Epithelial cell of prostate (primary cell): ENCODE measurements around the gene DIS3L2.
A peak's percentile ranks its signal among the peaks of the same experiment; 100 is the strongest.

Source experiments
- DNase-seq: peaks from one replicate; pipeline ENCODE4 v3.0.0-alpha.2; 2011; ENCODE audit warnings: low read depth, low spot score
- H3K27ac ChIP-seq: fragments of 450-650 bp; 2 replicates; pipeline ENCODE4 v1.5.1; 2017; ENCODE audit warnings: mild to moderate bottlenecking

DIS3L2 gene

GRCh38 chr2:232240906-232241305, 279.4 kb downstream of the DIS3L2 start:
- peak overlapping the region; percentile 59 for H3K27ac ChIP-seq
- DNase-seq: no peak

- no peak overlapping the region for H3K27ac ChIP-seq
- no peak for DNase-seq
These were observed 280.8 kb downstream of the DIS3L2 start for GRCh38 chr2:232242316-232242715.

GRCh38 chr2:232245111-232245510, 283.6 kb downstream of the DIS3L2 start:
- no peak for DNase-seq
- H3K27ac ChIP-seq: no peak overlapping the region

GRCh38 chr2:232246245-232246644, 284.7 kb downstream of the DIS3L2 start:
- DNase-seq: no peak
- H3K27ac ChIP-seq: no peak overlapping the region

DNA sequence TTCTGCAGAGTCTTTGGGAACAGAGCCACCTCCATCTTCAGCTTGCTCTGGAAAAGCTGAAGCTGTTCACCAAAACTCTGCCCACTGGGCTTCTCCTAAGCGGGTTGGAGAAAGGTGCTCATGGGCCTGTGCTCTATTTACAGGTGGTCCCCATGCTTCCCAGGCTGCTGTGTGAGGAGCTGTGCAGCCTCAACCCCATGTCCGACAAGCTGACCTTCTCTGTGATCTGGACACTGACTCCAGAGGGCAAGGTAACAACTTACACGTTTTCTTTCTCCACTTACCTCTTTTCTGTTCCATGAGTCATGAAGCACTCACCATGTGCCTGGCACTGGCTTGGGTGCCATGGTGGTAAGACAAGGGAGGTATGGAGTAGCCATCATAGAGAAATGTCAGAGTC, 287.6 kb downstream of the DIS3L2 start:
- H3K27ac ChIP-seq: no peak overlapping the region
- DNase-seq: no peak

DNA sequence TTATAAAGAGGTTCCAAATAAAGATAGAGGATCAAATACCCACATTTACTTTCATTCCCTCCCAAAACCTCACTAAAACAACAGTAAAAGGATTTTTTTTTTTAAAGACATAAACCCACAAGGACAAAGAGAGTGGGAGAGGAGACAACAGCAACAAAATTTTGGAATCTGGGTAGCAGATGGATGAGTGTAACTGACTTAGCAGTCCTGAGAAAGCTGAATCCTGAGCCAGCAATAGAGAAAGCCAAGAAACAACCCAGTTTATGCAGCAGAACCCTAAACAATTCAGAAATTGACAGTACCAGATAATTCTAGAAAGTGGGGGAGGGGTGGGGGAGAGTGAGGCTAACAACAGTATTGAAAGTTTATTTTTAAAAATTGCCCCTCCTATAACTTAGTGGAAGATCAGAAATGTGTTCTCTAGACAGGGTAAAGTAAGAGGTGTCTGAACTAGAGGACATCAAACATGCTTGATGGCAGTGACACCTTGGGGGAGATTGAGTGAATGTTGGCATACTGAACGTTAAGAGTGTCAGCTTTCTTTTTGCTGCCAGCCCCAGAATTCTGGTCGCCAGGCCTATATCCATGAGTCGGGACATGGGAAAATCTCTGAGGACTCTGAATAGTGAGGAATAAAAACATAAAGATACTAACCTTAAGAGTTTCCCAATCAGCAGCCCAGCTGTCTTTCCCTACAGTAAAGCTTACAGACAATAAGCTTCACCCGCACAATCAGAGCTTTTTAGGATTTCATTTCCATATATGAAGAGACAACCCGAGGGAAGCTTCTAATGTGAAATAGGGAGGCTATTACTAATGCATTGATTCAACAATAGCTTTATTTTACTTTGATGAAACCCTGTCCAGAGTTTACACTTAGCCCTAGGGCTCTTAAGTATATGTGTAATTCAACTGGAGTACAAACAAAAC, 289.0 kb downstream of the DIS3L2 start:
- no peak overlapping the region for H3K27ac ChIP-seq
- no peak for DNase-seq

DNA sequence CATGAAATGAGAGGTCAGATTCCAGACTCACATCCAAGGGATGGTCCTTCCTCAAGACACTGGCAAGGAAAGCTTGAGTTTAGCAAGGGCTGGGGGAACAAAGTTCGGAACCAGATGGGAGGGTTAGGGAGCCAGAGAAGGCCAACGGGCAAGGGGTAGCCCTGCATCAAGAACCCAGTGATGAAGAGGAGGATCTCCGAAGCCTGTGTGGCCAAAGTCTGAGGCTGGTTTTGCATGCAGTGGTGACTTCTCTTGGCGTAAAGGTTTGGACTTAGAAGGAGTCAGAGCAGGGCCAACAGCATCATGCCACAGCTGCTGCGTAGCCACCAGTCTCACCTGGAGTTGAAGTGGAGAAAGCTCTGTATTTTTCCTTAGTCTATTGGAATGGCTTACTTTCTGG, 293.5 kb downstream of the DIS3L2 start:
- H3K27ac ChIP-seq: no peak overlapping the region
- DNase-seq: no peak

DNA sequence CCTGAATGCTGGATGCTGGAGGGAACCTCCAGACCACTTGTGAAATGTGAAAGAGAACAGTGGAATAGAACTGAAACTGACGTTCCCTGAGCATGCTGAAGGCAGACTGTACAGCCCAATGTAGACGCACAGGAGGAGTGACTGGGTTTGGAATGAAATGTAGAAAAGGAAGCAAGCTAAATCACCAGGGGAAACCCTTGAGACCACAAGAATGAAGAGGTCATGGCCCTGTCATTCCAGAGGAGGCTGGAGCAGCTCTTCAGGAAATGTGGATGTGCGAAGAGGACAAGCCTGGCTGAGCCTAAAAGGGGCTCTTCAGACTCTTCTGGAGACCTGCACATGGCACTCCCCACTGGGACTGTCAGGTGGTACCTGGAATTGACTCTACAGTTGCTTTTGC, 298.6 kb downstream of the DIS3L2 start:
- H3K27ac ChIP-seq: no peak overlapping the region
- no peak for DNase-seq

GRCh38 chr2:232261776-232262175, 300.3 kb downstream of the DIS3L2 start:
- H3K27ac ChIP-seq: no peak overlapping the region
- no peak for DNase-seq

DNA sequence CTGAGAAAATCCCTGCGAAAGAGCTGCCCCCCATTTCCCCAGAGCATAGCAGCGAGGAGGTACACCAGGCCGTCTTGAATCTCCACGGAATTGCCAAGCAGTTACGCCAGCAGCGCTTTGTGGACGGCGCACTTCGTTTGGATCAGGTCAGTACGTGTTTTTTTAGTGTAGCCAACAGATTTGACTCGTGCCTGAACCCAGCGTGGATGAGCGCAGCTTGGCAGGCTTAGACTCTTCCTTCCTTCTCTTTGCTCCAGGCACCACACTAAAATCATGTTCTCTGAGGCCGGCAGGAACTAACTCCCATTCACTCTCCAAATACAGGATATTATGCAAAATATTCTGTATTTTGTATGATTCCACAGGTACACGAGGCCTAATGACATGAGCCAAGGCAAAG, 301.8 kb downstream of the DIS3L2 start:
- no peak overlapping the region for H3K27ac ChIP-seq
- no peak for DNase-seq

GRCh38 chr2:232264081-232264480, 302.6 kb downstream of the DIS3L2 start:
- no peak overlapping the region for H3K27ac ChIP-seq
- no peak for DNase-seq

DNA sequence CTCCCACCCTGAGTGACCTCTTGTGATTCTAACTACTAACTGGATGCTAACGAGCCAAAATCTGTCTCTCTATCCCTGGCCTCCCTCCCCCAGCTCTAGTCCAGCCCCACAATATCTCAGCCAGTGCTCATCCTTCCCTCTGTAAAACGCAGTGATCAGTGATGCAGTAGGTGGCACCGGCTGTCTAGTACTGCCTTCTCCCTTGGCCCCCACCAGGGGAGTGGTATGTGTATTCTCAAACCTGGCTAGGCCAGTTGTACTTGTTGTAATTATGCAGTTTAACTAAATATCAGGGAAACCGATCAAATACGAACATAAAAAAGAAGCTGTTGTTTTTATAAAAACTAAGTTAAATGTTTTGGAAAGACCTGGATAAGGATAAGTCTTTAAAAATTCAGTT, 303.8 kb downstream of the DIS3L2 start:
- no peak overlapping the region for H3K27ac ChIP-seq
- no peak for DNase-seq

DNA sequence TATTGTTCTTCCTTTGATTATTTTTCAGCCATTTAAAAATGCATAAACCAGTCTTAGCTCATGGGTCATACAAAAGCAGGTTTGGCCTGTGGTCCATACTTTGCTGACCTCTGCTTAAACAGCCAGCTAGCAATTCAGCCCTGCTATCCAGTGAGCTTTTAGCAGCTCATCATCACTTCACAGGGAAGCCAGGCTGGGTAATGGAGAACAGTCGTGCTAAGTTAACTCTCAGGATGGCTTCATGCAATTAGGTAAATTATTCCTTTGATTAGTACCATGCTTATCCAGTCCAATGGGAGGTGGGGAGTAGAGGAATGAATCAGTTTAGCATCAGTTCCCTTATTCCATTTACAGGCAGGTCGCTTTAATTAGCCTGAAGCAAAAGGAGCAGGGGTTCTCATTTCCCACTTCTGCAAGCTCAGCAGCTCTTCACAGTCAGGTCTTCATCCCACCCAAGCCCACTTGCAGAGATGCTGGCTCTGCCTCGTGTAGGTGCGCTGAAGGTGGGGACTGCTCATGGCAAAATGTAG, 307.2 kb downstream of the DIS3L2 start:
- no peak overlapping the region for H3K27ac ChIP-seq
- no peak for DNase-seq

- no peak for DNase-seq
These were observed 308.4 kb downstream of the DIS3L2 start for GRCh38 chr2:232269867-232270266.

DNA sequence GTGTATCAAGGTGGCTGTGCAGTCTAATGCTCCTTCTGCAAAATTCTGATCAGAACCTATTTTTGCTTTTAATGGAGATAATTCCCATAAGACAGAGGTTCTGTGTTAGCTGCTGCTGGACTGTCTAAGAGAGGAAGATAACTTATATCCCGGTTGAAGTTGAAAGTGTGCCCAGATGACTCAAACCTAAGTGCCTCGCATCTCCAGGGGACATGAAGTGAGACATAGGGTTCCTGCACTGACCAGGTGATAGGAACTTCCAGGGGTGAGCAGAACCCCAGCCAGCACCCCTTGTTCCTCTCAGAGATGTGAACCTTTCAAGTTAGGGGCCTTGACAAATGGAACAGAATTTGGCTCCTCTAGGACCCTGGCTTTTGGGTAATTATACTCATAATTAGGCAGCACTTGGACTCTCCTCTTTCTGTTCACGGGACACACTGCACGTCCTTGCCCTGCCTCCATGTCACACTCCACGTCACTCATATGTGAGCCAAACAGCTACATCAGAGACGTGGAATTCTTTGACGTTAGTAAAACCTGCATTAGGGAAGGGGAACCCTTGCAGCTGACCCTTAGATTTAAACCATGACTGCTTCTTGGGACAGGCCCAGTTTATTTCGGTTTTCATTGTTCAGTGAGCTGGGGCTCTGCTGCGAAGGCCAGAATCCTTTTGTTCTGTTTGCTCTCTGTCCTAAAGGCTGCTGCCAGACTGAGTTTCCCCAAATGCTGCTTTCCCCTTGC, 312.6 kb downstream of the DIS3L2 start:
- DNase-seq: no peak
- H3K27ac ChIP-seq: no peak overlapping the region

More at GRCh38 chr2:232269867-232270266, 308.4 kb downstream of the DIS3L2 start:
- H3K27ac ChIP-seq: no peak overlapping the region

- no peak for DNase-seq
These were observed 314.2 kb downstream of the DIS3L2 start for GRCh38 chr2:232275670-232276069.

DNA sequence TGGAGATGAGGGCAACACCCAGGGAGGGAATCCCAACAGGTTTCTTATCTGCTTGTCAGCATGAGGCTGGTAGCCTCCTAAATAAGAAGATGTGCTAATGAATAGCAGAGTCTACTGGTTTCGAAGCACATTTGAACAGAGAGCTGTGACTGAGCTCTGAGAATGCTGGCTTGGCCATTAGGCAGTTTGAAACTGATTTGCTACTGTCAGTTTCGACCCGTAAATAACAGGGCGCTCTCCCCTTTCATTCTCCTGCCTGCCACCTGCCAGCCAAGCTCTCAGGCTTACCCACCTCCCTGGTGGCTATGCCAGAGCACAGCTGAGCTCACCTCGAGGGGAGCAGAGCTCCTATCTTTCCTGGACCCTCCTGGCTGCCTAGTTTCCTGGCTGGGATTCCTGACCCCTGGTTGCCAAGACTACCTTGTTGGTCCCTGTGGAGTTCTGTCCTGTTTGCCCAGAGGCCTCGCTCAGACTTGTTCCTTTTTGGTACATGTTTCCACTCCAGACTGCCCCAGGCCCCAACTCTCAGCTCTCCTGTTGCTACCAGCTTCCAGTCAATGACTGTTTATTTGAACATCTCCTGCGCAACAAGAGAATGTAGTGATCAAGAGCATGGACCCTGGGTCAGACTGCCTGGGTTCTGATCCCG, 314.7 kb downstream of the DIS3L2 start:
- no peak for DNase-seq
- H3K27ac ChIP-seq: no peak overlapping the region

More at GRCh38 chr2:232275670-232276069, 314.2 kb downstream of the DIS3L2 start:
- no peak overlapping the region for H3K27ac ChIP-seq

GRCh38 chr2:232276733-232277313, 315.3 kb downstream of the DIS3L2 start:
- no peak for DNase-seq
- no peak overlapping the region for H3K27ac ChIP-seq

DNA sequence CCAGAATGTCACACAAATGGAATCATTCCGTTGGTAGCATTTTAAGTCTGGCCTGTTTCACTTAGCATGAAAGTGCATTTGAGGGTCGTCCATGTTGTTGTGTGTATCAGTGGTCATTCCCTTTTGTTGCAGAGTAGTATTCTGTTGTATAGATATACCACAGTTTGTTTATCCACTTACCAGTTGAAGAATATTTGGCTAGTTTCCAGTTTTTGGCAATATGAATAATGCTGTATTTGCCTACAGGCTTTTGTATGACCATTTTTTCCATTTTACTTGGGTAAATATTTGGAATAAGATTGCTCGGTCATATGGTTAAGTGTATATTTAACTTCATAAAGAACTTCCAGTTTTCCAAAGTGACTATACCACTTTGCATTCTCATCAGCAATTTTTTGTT, 317.0 kb downstream of the DIS3L2 start:
- H3K27ac ChIP-seq: no peak overlapping the region
- no peak for DNase-seq

DNA sequence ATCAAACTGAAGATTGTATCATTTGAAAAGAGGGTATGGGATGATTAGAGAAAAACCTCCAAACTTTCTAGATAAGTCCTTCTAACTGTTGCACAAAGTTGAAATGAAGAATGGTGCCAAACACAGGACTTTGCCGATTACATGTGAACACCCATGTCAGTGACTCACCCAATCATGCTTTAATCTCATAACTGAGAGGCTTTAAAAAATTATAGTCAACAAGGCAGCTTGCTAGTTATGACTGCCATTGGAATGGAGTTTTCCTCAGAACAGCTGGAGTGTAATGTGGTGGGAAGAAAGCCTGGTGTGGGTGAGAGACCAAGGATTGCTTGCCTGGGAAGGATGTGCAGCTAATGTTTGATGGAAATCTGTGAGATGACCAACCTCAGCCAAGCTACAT, 318.8 kb downstream of the DIS3L2 start:
- no peak for DNase-seq
- H3K27ac ChIP-seq: no peak overlapping the region
